GM10248 (cell line): Measurements from ENCODE around the gene BAHCC1.

Source experiments
- CTCF ChIA-PET: fragments of 300-600 bp; sonication (Branson Sonifier 250); formaldehyde crosslinking; extraction: SDS; loops from one replicate; lab custom pipeline; 2021; ENCODE audit warnings: antibody characterized with exemption; lab: Yijun Ruan, JAX
- POLR2A ChIA-PET: fragments of 350-650 bp; sonication (Branson Sonifier 250); formaldehyde crosslinking; extraction: SDS; loops from one replicate; lab custom pipeline; 2020; ENCODE audit warnings: antibody characterized with exemption; lab: Yijun Ruan, JAX
- DNase-seq: peaks from one replicate; pipeline ENCODE4 v3.0.0; 2012; ENCODE audit errors: extremely low spot score
- TF ChIP-seq, protein P1 (sequence below): IDR thresholded peaks from 2 replicates; pipeline ENCODE4 v1.5.1; 2012; ENCODE audit warnings: mild to moderate bottlenecking, low read depth; ENCODE audit errors: extremely low read depth, missing control alignments, control extremely low read depth

The BAHCC1 gene

DNA sequence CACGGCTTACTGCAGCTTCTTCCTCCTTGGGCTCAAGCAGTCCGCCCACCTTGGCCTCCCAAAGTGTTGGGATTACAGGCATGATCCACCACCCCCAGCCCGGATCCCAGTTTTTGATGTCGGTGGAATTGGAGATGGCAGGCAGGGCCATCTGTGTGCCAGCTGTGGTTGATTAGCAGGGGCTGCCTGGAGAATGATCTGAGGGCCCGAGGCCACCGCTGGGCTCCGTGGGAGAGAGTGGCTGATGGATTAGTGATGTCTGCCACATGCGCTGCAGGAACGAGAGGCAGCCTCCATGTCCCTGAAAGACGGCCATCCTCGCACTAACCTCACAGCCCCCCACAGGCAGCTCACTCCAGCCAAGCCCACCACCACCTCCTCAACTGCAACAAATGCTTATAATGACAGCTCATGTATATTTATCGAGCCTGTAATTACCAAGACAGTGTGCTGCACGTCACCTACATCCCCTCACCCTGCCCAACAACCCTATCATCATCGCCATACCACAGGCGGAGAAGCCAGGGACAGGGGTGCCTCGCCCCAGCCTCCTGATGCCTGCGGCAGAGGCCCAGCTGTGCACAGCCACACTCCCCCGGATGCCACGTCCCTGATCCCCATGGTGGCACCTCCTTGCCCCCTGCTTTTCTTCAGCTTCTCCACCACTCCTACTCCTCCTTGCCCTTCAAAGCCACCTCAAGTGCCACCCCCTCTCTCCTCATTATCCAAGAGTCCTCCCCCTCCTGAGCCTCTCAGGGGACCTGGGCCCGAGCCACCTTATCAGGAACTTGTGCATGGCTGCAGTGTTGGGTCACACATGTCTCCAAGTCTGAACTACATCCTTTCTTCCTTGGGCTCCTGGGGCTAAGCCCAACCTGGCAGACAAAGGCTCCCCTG lies 84.2 kb downstream of the BAHCC1 start:
- TF ChIP-seq, protein P1, sequence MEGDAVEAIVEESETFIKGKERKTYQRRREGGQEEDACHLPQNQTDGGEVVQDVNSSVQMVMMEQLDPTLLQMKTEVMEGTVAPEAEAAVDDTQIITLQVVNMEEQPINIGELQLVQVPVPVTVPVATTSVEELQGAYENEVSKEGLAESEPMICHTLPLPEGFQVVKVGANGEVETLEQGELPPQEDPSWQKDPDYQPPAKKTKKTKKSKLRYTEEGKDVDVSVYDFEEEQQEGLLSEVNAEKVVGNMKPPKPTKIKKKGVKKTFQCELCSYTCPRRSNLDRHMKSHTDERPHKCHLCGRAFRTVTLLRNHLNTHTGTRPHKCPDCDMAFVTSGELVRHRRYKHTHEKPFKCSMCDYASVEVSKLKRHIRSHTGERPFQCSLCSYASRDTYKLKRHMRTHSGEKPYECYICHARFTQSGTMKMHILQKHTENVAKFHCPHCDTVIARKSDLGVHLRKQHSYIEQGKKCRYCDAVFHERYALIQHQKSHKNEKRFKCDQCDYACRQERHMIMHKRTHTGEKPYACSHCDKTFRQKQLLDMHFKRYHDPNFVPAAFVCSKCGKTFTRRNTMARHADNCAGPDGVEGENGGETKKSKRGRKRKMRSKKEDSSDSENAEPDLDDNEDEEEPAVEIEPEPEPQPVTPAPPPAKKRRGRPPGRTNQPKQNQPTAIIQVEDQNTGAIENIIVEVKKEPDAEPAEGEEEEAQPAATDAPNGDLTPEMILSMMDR: no peak
- ChIA-PET CTCF (no interaction called here), POLR2A (interaction anchor here (0.6 kb wide), 1 partner anchor 33 kb away, joined by 3 read pairs; the partner anchor contains the start of gene ACTG1)
- DNase-seq: no peak

DNA sequence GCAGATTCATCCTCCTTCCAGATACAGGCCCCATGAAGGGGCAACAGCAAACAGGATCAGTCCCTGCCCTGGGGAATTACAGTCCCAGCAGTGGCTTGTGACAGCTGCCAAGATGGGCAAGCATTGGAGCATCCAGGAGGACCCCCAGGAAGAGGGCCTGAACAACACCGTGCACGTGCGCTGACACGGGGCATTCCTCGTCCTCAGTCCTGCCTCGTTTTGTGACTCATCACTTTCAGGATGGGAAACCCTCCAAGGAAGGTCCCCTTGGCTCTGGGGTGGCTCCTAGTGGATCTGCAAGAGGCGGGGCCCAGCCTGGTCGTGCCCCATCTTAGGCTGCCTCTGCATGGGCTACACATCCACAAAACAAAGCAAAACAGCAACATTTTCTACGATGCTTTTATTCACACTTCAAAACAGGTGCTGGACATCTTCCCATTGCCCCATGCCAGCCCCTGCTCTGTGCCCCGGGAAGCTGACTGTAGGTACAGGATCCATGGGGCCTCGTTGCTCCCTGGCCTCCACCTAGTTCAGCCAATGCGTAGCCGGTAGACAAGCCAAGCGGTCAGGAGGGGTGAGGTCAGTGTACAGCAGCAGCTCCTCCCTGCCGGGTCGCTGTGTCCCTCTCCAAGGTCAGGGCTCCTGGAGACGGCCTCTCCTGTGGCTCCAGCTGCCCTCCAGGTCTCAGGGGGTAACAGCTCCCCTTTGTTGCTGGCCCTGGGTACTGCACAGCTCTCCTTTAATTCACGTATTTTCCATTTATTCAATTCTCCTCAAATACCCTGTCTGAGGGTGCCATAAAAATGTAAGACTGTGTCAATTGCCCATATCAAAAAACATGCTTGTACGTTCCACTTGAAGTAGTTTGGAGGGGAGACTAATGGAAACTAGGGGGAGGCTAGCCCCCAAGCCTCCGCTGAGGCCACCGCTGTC lies 85.1 kb downstream of the BAHCC1 start:
- TF ChIP-seq, protein P1: no peak
- DNase-seq: no peak
- POLR2A ChIA-PET: no interaction called here
- CTCF ChIA-PET: no interaction called here

DNA sequence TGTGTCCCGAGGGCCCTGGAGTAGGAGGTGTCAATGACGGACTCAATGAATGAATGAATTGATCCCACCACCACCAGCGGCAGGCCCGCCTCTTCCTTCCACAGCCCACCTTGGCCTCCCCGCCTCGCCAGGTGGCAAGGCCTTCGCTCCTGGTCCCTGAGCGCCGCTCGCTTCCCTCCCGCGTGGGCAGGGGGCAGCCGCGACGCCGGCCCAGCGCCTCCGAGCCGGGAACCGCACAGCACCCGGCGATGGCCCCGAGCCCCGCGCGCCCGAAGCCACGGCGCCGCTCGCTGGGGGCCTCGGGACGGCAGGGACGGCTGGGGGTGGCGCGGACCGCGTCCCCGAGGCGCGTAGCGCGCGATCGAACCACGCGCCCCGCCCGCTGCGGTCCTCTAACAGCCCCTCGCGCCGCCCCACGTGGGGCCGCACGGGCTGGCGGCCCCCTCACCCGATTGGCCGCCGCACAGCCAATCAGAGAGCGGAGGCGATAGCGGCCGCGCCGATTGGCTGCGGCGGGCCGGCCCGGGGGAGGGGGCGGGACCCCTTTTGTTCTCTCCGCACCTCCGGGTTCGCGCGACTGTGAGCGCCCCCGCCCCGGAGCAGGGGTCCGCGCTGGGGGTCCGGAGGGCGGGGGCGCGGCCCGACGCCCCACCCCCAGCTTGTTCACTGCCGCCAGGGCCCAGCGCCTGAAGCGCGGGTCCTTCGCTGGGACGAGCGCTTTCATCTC lies 86.0 kb downstream of the BAHCC1 start:
- ChIA-PET POLR2A (no interaction called here), CTCF (interaction anchor here (5.0 kb wide), 1 partner anchor 189 kb away, joined by 37 read pairs; no protein-coding TSS in a partner anchor)
- no peak for DNase-seq
- TF ChIP-seq, protein P1: no peak

DNA sequence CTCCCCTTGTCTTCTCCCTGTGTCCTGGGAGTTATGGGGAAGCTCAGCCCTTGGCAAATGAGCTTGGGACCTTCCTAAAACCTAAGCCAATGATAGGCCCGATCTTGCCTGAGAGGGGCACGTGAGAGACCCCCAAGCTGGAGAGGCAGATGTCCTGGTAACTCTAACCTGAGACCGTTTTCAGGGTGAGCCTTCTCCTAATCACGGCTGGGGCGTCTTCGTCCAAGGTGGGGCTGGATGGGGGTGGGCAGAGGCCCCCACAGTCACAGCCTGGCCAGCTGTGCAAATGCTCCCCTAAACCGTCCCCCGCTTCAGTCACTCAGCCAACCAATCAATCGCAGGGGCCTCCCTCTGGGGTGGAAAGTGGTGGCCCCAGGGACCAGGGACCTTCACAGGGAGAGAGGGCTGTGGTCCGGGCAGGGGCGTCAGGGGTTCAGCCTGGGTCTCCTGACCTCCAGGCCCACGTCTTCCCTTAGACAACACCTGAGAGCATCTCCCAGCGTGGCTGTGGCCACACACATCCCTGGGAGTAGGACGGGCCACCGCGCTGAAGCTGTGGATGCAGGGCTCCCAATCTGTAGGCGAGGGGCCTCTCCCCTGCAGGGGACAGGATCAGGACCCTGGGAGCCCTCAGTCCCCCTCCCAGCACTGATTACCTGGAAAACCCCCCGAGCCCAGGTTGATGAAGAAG lies 86.7 kb downstream of the BAHCC1 start:
- no peak for DNase-seq
- TF ChIP-seq, protein P1: no peak
- POLR2A ChIA-PET: no interaction called here
- CTCF ChIA-PET: interaction anchor here (1.5 to 5.0 kb wide), 2 partner anchors 70 to 190 kb away, joined by 3 to 37 read pairs; no protein-coding TSS in a partner anchor

DNA sequence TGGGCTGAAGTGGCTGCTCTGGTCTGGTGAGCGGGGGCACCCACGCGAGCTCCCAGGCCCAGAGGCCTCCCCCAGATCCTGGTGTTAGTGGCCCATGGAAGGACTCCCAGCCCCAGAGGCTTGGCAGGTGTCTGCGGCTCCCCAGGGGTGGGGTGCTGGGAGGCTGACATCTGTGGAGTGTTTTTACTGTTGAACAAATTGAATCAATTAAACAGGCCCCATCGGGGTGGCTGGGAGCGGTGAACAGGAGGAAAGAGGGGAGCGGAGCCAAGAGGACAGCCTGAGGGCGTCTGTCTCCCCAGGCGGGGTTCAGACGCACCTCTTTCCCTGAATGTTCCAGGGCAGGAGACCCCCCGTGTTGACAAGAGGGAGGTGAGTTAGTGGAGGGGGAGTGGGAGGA lies 87.4 kb downstream of the BAHCC1 start:
- ChIA-PET POLR2A (no interaction called here), CTCF (interaction anchor here (0.8 to 5.0 kb wide), 11 partner anchors 9 to 339 kb away, joined by 3 to 41 read pairs (median 4); partner anchors contain the start of genes NDUFAF8 and TEPSIN)

More for the DNA sequence above, 87.4 kb downstream of the BAHCC1 start:
- TF ChIP-seq, protein P1: no peak
- no peak for DNase-seq
